SK-N-SH (cell line): ENCODE results near the gene PM20D2. TPM values are rescaled to one million over a fixed set of nuclear protein-coding genes. Genes with fewer than 3 reads are reported as not detected.

Source experiments
- CTCF ChIA-PET: fragments of 300-600, 350-600 bp; formaldehyde crosslinking; extraction: SDS; loops from one replicate; lab custom pipeline; 2021; lab: Yijun Ruan, JAX
- POLR2A ChIA-PET: fragments of 350-600 bp; sonication (Branson Sonifier 250); formaldehyde crosslinking; extraction: SDS; loops from one replicate; lab custom pipeline; 2020; ENCODE audit warnings: antibody characterized with exemption, inconsistent platforms; lab: Yijun Ruan, JAX
- DNase-seq: peaks from one replicate; pipeline ENCODE4 v3.0.0; 2012
- H2AFZ ChIP-seq: fragments of 200-600 bp; sonication (generic); 2 replicates; pipeline ENCODE4 v1.8.1; 2016; ENCODE audit warnings: antibody characterized with exemption, mild to moderate bottlenecking, low read depth
- H3F3A ChIP-seq: fragments of 200-600 bp; sonication (generic); replicated peaks from 2 replicates; pipeline ENCODE3; 2016; ENCODE audit warnings: antibody characterized with exemption, mild to moderate bottlenecking; ENCODE audit not compliant: insufficient read depth
- H3K27ac ChIP-seq, 2 experiments: fragments of 200-500 bp in 1 of 2; fragments of 200-600 bp in 1 of 2; sonication (Bioruptor generic) in 1 of 2; sonication (generic), shearing (Covaris generic) in 1 of 2; 2 replicates each; pipeline versions ENCODE4 v1.5.1 to v1.6.1; 2014 to 2016; ENCODE audit warnings: low read depth in 2 of 2, inconsistent platforms in 1 of 2, low read length in 1 of 2, mild to moderate bottlenecking in 1 of 2, mixed read lengths in 1 of 2
- H3K27me3 ChIP-seq: fragments of 200-600 bp; sonication (generic), shearing (Covaris generic); 2 replicates; pipeline ENCODE4 v1.6.1; 2016; ENCODE audit warnings: mixed run types; ENCODE audit not compliant: insufficient read depth
- H3K36me3 ChIP-seq, 2 experiments: fragments of 200-500 bp in 1 of 2; fragments of 200-600 bp in 1 of 2; sonication (Bioruptor generic) in 1 of 2; sonication (generic) in 1 of 2; replicated peaks in 1 of 2; 2 replicates each; pipeline versions ENCODE3 to v1.5.1; 2014 to 2016; ENCODE audit warnings: low read length in 1 of 2, mild to moderate bottlenecking in 1 of 2; ENCODE audit not compliant: insufficient read depth in 2 of 2, control insufficient read depth in 1 of 2
- H3K4me1 ChIP-seq, 2 experiments: fragments of 200-500 bp in 1 of 2; fragments of 200-600 bp in 1 of 2; sonication (Bioruptor generic) in 1 of 2; sonication (generic), shearing (Covaris generic) in 1 of 2; 2 replicates each; pipeline versions ENCODE4 v1.5.1 to v1.6.1; 2014 to 2016; ENCODE audit warnings: low read depth in 1 of 2, low read length in 1 of 2, mixed run types in 1 of 2; ENCODE audit not compliant: insufficient read depth in 2 of 2, control insufficient read depth in 1 of 2
- H3K4me2 ChIP-seq: fragments of 200-600 bp; sonication (generic), shearing (Covaris generic); 2 replicates; pipeline ENCODE4 v1.6.1; 2017; ENCODE audit warnings: mixed run types
- H3K4me3 ChIP-seq, 2 experiments: fragments of 200-500 bp in 1 of 2; fragments of 200-600 bp in 1 of 2; sonication (Bioruptor generic) in 1 of 2; sonication (generic), shearing (Covaris generic) in 1 of 2; 2 replicates each; pipeline versions ENCODE4 v1.5.1 to v1.8.1; 2014 to 2016; ENCODE audit warnings: low read depth in 2 of 2, inconsistent platforms in 1 of 2, low read length in 1 of 2, mild to moderate bottlenecking in 1 of 2, mixed read lengths in 1 of 2, moderate library complexity in 1 of 2
- H3K79me2 ChIP-seq: fragments of 200-600 bp; sonication (generic); 2 replicates; pipeline ENCODE4 v1.8.1; 2017; ENCODE audit warnings: mild to moderate bottlenecking; ENCODE audit not compliant: insufficient read depth
- H3K9ac ChIP-seq: fragments of 200-600 bp; sonication (generic); 2 replicates; pipeline ENCODE4 v1.6.1; 2017; ENCODE audit warnings: mixed run types
- H3K9me2 ChIP-seq: fragments of 200-600 bp; sonication (generic); 2 replicates; pipeline ENCODE4 v1.6.1; 2017; ENCODE audit warnings: mixed run types
- H3K9me3 ChIP-seq: fragments of 200-600 bp; sonication (generic); 2 replicates; pipeline ENCODE4 v1.6.1; 2017; ENCODE audit warnings: mixed run types, mild to moderate bottlenecking, moderate library complexity
- H4K20me1 ChIP-seq: fragments of 200-600 bp; sonication (generic); 2 replicates; pipeline ENCODE4 v1.6.1; 2017; ENCODE audit warnings: mild to moderate bottlenecking, mixed run types; ENCODE audit not compliant: insufficient read depth
- CHD2 ChIP-seq: fragments of 150-350 bp; IDR thresholded peaks from 2 replicates; pipeline ENCODE4 v1.6.1; 2018; ENCODE audit warnings: low read length; ENCODE audit not compliant: partially characterized antibody
- JUND ChIP-seq: IDR thresholded peaks from 2 replicates; pipeline ENCODE4 v1.4.0; 2012
- MEF2A ChIP-seq: IDR thresholded peaks from 2 replicates; pipeline ENCODE4 v1.4.0; 2012; ENCODE audit warnings: low read depth, borderline replicate concordance
- NFIC ChIP-seq: IDR thresholded peaks from 2 replicates; pipeline ENCODE4 v1.4.0; 2012; ENCODE audit warnings: borderline replicate concordance
- NRF1 ChIP-seq: IDR thresholded peaks from 2 replicates; pipeline ENCODE4 v1.6.1; 2012; ENCODE audit warnings: low read depth, mild to moderate bottlenecking, low read length
- POLR2AphosphoS5 ChIP-seq: IDR thresholded peaks from 2 replicates; pipeline ENCODE4 v1.6.1; 2012; ENCODE audit warnings: low read depth, low read length
- RAD21 ChIP-seq: IDR thresholded peaks from 2 replicates; pipeline ENCODE4 v1.6.1; 2012; ENCODE audit warnings: mild to moderate bottlenecking, low read length
- RCOR1 ChIP-seq: fragments of 150-350 bp; IDR thresholded peaks from 2 replicates; pipeline ENCODE4 v1.6.1; 2017; ENCODE audit warnings: antibody characterized with exemption, low read length
- RXRA ChIP-seq: IDR thresholded peaks from 2 replicates; pipeline ENCODE4 v1.4.0; 2012; ENCODE audit warnings: low read depth, mild to moderate bottlenecking, borderline replicate concordance
- SIN3A ChIP-seq: IDR thresholded peaks from 2 replicates; pipeline ENCODE4 v1.6.1; 2012; ENCODE audit warnings: low read depth, mild to moderate bottlenecking, low read length, moderate library complexity, borderline replicate concordance
- TAF1 ChIP-seq: IDR thresholded peaks from 2 replicates; pipeline ENCODE4 v1.6.1; 2012; ENCODE audit warnings: low read depth, mild to moderate bottlenecking, low read length, moderate library complexity, borderline replicate concordance
- WGBS: methylation state at CpG from one replicate; pipeline ENCODE4 v1.1.6; 2017; ENCODE audit warnings: low lambda C conversion rate; 5-methylcytosine and 5-hydroxymethylcytosine counted together
- polyA plus RNA-seq, 3 experiments: library from polyadenylated mRNA; depleted of rRNA; stranded (reverse); fragments of >200 nt; gene quantifications; 2 replicates each; pipeline ENCODE4 v1.2.3, GENCODE V29; 2012
- TF ChIP-seq, protein P1 (sequence below): IDR thresholded peaks from 2 replicates; pipeline ENCODE4 v1.6.1; 2012; ENCODE audit warnings: mild to moderate bottlenecking, low read depth, low read length, moderate library complexity
- TF ChIP-seq, protein P2 (sequence below): fragments of 150-350 bp; IDR thresholded peaks from 2 replicates; pipeline ENCODE4 v1.6.1; 2017; ENCODE audit warnings: antibody characterized with exemption, low read length, low read depth, borderline replicate concordance
- TF ChIP-seq, protein P3 (sequence below): IDR thresholded peaks from 2 replicates; pipeline ENCODE4 v1.4.0; 2012; ENCODE audit warnings: low read depth, borderline replicate concordance

The PM20D2 gene
- polyA plus RNA-seq, 1 of the 3 experiments (the other 2 are of a cell fraction): 6.2 TPM

DNA sequence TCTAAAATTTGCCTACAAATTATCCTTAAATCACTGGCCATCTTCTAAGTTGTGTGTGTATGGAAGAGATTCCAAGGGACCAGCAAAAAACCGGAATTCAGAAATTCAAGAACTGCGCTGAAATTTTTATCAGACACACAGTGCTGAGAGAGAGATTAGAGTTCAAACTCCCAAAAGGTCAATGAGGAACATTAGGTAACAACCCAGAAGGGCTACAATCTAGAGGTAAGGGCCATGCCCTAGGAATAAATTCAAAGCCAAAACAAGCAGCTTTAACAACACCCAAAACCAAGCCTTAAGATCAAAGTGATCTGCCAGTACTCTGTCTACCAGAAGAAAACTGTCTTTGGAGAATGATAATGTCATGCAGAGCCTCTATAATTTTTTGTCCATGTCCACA is 45.7 kb upstream of the PM20D2 start:
- Histone ChIP-seq H3K9me2 (no peaks in the 10 kb centered on the region), H3K9ac (no peak overlapping the region), H3K27ac (no peak overlapping the region), H3K9me3 (no peaks in the 10 kb centered on the region), H3F3A (peaks cover 5% of the 10 kb centered on the region), H3K4me3 (no peak overlapping the region), H3K36me3 (no peaks in the 10 kb centered on the region), H3K79me2 (no peaks in the 10 kb centered on the region), H3K4me2 (0 out of 2 replicates have a peak overlapping the region, but pooled peaks have one; percentile 1), H3K4me1 (no peaks in the 10 kb centered on the region; a peak in 1 of 4 replicates), H2AFZ (no peak overlapping the region), H3K27me3 (no peaks in the 10 kb centered on the region), H4K20me1 (no peaks in the 10 kb centered on the region)
- no peak for TF ChIP-seq MEF2A
- TF ChIP-seq SIN3A: no peak
- TF ChIP-seq JUND: no peak
- TF ChIP-seq, protein P1, sequence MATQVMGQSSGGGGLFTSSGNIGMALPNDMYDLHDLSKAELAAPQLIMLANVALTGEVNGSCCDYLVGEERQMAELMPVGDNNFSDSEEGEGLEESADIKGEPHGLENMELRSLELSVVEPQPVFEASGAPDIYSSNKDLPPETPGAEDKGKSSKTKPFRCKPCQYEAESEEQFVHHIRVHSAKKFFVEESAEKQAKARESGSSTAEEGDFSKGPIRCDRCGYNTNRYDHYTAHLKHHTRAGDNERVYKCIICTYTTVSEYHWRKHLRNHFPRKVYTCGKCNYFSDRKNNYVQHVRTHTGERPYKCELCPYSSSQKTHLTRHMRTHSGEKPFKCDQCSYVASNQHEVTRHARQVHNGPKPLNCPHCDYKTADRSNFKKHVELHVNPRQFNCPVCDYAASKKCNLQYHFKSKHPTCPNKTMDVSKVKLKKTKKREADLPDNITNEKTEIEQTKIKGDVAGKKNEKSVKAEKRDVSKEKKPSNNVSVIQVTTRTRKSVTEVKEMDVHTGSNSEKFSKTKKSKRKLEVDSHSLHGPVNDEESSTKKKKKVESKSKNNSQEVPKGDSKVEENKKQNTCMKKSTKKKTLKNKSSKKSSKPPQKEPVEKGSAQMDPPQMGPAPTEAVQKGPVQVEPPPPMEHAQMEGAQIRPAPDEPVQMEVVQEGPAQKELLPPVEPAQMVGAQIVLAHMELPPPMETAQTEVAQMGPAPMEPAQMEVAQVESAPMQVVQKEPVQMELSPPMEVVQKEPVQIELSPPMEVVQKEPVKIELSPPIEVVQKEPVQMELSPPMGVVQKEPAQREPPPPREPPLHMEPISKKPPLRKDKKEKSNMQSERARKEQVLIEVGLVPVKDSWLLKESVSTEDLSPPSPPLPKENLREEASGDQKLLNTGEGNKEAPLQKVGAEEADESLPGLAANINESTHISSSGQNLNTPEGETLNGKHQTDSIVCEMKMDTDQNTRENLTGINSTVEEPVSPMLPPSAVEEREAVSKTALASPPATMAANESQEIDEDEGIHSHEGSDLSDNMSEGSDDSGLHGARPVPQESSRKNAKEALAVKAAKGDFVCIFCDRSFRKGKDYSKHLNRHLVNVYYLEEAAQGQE: no peak
- TF ChIP-seq RAD21: no peak
- TF ChIP-seq, protein P2, sequence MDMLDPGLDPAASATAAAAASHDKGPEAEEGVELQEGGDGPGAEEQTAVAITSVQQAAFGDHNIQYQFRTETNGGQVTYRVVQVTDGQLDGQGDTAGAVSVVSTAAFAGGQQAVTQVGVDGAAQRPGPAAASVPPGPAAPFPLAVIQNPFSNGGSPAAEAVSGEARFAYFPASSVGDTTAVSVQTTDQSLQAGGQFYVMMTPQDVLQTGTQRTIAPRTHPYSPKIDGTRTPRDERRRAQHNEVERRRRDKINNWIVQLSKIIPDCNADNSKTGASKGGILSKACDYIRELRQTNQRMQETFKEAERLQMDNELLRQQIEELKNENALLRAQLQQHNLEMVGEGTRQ: no peak
- no peak for TF ChIP-seq POLR2AphosphoS5
- POLR2A ChIA-PET: no interaction called here
- no peak for DNase-seq
- CTCF ChIA-PET: interaction anchor here (0.9 kb wide), 1 partner anchor 142 kb away, joined by 4 read pairs; no protein-coding TSS in a partner anchor
- WGBS: 96% methylated on average over 2 of the region's 2 CpGs

DNA sequence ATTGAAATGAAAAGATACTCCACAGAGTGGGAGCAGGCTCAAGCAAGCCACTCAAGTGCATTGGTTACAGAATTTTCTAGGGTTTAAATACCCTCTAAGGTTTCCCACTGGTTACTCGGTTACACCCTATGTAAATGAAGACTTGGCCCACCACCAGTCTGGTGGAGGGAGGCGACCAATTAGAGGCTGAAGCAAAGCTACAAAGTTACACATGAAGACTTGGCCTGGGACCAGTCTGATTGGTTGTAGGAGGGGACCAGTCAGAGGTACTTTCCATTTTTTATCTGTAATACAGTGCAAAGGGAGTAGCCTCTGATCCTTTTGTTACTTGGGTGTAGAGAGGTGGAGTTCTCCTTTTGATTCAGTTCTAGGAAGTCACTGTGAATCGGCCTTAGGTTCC is 35.6 kb upstream of the PM20D2 start:
- H3K9me2 ChIP-seq: no peaks in the 10 kb centered on the region
- H3K4me2 ChIP-seq: no peak overlapping the region
- TF ChIP-seq, protein P3, sequence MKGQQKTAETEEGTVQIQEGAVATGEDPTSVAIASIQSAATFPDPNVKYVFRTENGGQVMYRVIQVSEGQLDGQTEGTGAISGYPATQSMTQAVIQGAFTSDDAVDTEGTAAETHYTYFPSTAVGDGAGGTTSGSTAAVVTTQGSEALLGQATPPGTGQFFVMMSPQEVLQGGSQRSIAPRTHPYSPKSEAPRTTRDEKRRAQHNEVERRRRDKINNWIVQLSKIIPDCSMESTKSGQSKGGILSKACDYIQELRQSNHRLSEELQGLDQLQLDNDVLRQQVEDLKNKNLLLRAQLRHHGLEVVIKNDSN: no peak
- TF ChIP-seq CHD2: no peak
- no peak for TF ChIP-seq RXRA
- TF ChIP-seq RCOR1: no peak
- TF ChIP-seq NRF1: no peak
- TF ChIP-seq NFIC: no peak
- no peak for TF ChIP-seq TAF1
- 91% methylated on average over 3 of the region's 3 CpGs for WGBS
- H3K9ac ChIP-seq: no peak overlapping the region
- H3K4me1 ChIP-seq: no peaks in the 10 kb centered on the region
- H3K27me3 ChIP-seq: no peaks in the 10 kb centered on the region
- H2AFZ ChIP-seq: no peak overlapping the region
- no peak overlapping the region for H3K4me3 ChIP-seq
- no peak for DNase-seq
- H3K27ac ChIP-seq: no peak overlapping the region
- ChIA-PET CTCF (interaction anchor here (1.6 kb wide), 2 partner anchors 27 to 128 kb away, joined by 4 to 5 read pairs; no protein-coding TSS in a partner anchor), POLR2A (no interaction called here)
- no peaks in the 10 kb centered on the region for H3K79me2 ChIP-seq
- no peaks in the 10 kb centered on the region for H3K36me3 ChIP-seq
- no peaks in the 10 kb centered on the region for H3K9me3 ChIP-seq
- H3F3A ChIP-seq: no peaks in the 10 kb centered on the region
- no peaks in the 10 kb centered on the region for H4K20me1 ChIP-seq
